Raji (cell line): ENCODE data around the gene MED15.

Source experiments
- POLR2A ChIP-seq: IDR thresholded peaks from 2 replicates; pipeline ENCODE4 v1.6.1; 2011; ENCODE audit warnings: low read depth, low read length, control low read depth; ENCODE audit not compliant: insufficient read depth

The MED15 gene

GRCh38 chr22:20499769-20500168 is 7.6 kb upstream of the MED15 start:
- TF ChIP-seq POLR2A = no peak

- TF ChIP-seq POLR2A = no peak
Measured at GRCh38 chr22:20503816-20504215, 3.6 kb upstream of the MED15 start.

GRCh38 chr22:20506543-20507252 is 712 bp upstream of the MED15 start:
- TF ChIP-seq POLR2A = no peak

- TF ChIP-seq POLR2A = no peak
Measured at GRCh38 chr22:20508815-20509271, 1.4 kb downstream of the MED15 start.

GRCh38 chr22:20509344-20510047 is 2.1 kb downstream of the MED15 start:
- no peak for TF ChIP-seq POLR2A

- TF ChIP-seq POLR2A = no peak
Measured at GRCh38 chr22:20510811-20511577, 3.6 kb downstream of the MED15 start.

- no peak for TF ChIP-seq POLR2A
Measured at GRCh38 chr22:20511578-20512229, 4.3 kb downstream of the MED15 start.

GRCh38 chr22:20514658-20515406 is 7.4 kb downstream of the MED15 start:
- TF ChIP-seq POLR2A = no peak

- TF ChIP-seq POLR2A = no peak
Measured at GRCh38 chr22:20516399-20516798, 9.0 kb downstream of the MED15 start.

- TF ChIP-seq POLR2A = no peak
Measured at GRCh38 chr22:20517422-20517821, 10.0 kb downstream of the MED15 start.

- TF ChIP-seq POLR2A = no peak
Measured at GRCh38 chr22:20517841-20518592, 10.6 kb downstream of the MED15 start.

- TF ChIP-seq POLR2A = no peak
Measured at GRCh38 chr22:20519558-20519957, 12.1 kb downstream of the MED15 start.

GRCh38 chr22:20520093-20520511 is 12.7 kb downstream of the MED15 start:
- no peak for TF ChIP-seq POLR2A
